Subcutaneous abdominal adipose tissue (tissue), 5 donors: Measurements from ENCODE around the gene ROBO1.

ENCODE experiments used
- H3K27ac ChIP-seq: one replicate; pipeline ENCODE4 v1.7.0; 2013; ENCODE audit warnings: low read depth, mild to moderate bottlenecking, inconsistent platforms, low read length, moderate library complexity
- H3K27me3 ChIP-seq, 5 donors: one replicate each; pipeline ENCODE4 v1.7.0; 2013; ENCODE audit warnings: low read length in 5 of 5, inconsistent platforms in 1 of 5; ENCODE audit not compliant: control insufficient read depth in 5 of 5, insufficient read depth in 4 of 5
- H3K36me3 ChIP-seq, 5 donors: one replicate each; pipeline ENCODE4 v1.7.0; 2013; ENCODE audit warnings: low read length in 5 of 5; ENCODE audit not compliant: control insufficient read depth in 5 of 5, insufficient read depth in 5 of 5
- H3K4me1 ChIP-seq, 5 donors: one replicate each; pipeline ENCODE4 v1.7.0; 2013; ENCODE audit warnings: low read length in 5 of 5, mild to moderate bottlenecking in 3 of 5, moderate library complexity in 1 of 5; ENCODE audit not compliant: control insufficient read depth in 5 of 5, insufficient read depth in 5 of 5
- H3K4me3 ChIP-seq, 5 donors: one replicate each; pipeline ENCODE4 v1.7.0; 2013; ENCODE audit warnings: low read length in 5 of 5, low read depth in 1 of 5
- H3K9ac ChIP-seq, 5 donors: one replicate each; pipeline ENCODE4 v1.7.0; 2013; ENCODE audit warnings: low read length in 5 of 5, mild to moderate bottlenecking in 4 of 5, moderate library complexity in 3 of 5
- H3K9me3 ChIP-seq, 5 donors: one replicate each; pipeline ENCODE4 v1.7.0; 2013; ENCODE audit warnings: low read length in 5 of 5; ENCODE audit not compliant: control insufficient read depth in 5 of 5
- donor health status: healthy.
- donor health status: healthy.
- donor health status: healthy.
- donor health status: healthy.
- donor health status: healthy.

Gene ROBO1

DNA sequence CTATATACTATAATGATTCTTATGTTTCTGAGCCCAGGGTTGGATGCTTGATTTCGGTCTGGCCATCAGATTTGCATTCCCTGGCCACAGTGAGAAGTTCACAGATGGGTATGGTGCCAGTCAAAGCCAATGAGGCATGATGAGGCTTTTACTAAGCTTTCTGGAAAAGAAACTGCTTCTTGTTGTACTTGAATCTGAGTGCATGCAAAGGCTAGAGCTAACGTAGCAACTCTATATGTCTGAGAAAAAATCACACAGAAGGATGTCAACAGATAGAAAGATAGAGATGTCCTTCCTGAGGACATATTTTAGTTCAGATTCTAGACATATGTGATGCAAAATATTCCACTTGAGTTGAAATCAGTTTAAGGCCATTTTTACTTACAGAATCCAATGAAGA is 608.1 kb downstream of the ROBO1 start:
- Histone ChIP-seq H3K4me3 (no peak overlapping the region), H3K4me1 (no peaks in the 10 kb centered on the region), H3K9ac (no peak overlapping the region), H3K27ac (no peak overlapping the region), H3K36me3 (no peaks in the 10 kb centered on the region), H3K9me3 (no peaks in the 10 kb centered on the region), H3K27me3 (no peaks in the 10 kb centered on the region)

DNA sequence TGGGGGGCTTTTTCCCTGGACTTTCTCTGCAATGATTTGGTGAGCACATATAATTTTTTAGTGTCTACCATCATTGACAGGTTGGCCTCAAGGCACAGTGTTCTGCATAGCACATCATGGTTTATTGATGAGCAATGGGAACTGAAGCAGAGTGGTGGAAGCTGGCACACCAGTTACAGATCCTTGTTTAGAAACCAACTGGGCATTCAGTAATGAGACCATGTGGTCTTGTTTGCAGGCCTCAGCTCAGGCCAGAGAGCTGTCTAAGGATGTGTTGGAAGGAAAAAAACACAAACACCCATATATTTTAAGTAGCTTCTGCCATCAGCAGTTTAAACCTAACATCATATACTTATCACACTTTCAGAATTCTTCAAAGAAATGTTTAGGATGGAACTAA is 610.6 kb downstream of the ROBO1 start:
- Histone ChIP-seq H3K4me3 (no peak overlapping the region), H3K4me1 (no peaks in the 10 kb centered on the region), H3K9me3 (no peaks in the 10 kb centered on the region), H3K27ac (no peak overlapping the region), H3K36me3 (no peaks in the 10 kb centered on the region), H3K27me3 (no peaks in the 10 kb centered on the region), H3K9ac (no peak overlapping the region)

DNA sequence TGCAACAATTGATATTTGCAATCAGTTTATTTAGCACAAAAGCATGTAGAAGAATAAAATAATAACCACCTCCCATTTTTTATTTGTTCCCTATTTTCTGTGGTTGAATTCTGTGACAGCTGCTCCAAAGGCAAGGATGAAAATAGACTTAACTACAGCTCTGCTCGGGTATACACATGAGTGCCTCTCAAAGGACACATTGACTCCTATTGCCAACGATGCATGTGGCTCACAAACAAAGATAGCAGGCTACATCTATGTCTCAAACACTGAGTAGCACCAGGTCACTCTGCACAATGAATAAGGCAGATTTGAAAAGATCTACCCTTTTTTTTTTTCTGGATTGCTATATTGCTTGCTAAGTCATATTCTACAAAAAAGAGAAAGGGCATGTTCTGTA is 612.9 kb downstream of the ROBO1 start:
- Histone ChIP-seq H3K4me1 (no peaks in the 10 kb centered on the region), H3K27ac (no peak overlapping the region), H3K9ac (no peak overlapping the region), H3K27me3 (no peaks in the 10 kb centered on the region), H3K4me3 (no peak overlapping the region), H3K9me3 (no peaks in the 10 kb centered on the region), H3K36me3 (no peaks in the 10 kb centered on the region)

DNA sequence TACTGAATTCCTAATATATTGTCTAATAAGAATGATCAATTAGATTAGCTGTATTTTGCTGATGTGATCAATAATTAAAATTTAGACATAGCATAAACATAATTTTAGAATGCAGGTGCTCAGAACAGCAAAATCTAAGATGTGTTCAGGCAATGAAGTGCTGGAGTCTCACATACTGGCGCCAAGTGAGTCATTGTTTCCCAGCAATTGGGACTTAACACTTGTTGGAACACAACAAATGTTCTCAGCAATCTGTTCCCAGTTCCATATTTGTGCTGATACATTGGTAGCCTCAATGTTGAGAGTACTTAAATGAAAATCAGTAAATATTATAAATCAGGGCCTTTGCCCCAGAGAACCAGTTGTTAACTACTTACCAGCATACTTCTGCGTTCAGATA is 619.0 kb downstream of the ROBO1 start:
- Histone ChIP-seq H3K27ac (no peak overlapping the region), H3K9ac (no peak overlapping the region)

DNA sequence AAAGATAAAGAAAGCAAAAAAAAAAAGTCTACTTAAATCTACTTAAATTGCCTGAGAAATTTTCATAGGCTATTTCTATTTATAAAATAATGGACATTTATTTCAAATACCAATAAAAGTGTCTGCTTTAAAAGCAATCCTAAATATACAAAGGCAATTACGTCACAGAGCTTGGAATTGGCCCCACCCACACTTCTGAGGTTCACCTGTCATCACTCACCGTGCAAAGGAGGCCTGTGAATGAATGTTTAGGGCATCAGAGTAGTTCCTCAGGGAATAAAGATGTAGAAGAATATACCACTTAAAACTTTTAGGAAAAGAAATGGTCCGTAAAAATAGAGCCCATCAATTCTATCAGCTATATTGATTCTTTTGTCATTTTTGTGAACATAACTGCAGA is 621.8 kb downstream of the ROBO1 start:
- Histone ChIP-seq H3K27ac (no peak overlapping the region), H3K9me3 (no peaks in the 10 kb centered on the region), H3K4me3 (no peak overlapping the region), H3K27me3 (no peaks in the 10 kb centered on the region), H3K4me1 (no peaks in the 10 kb centered on the region), H3K9ac (no peak overlapping the region), H3K36me3 (no peaks in the 10 kb centered on the region)

More for the DNA sequence above, 619.0 kb downstream of the ROBO1 start:
- Histone ChIP-seq H3K36me3 (no peaks in the 10 kb centered on the region), H3K27me3 (no peaks in the 10 kb centered on the region), H3K4me1 (no peaks in the 10 kb centered on the region), H3K4me3 (no peak overlapping the region), H3K9me3 (no peaks in the 10 kb centered on the region)

DNA sequence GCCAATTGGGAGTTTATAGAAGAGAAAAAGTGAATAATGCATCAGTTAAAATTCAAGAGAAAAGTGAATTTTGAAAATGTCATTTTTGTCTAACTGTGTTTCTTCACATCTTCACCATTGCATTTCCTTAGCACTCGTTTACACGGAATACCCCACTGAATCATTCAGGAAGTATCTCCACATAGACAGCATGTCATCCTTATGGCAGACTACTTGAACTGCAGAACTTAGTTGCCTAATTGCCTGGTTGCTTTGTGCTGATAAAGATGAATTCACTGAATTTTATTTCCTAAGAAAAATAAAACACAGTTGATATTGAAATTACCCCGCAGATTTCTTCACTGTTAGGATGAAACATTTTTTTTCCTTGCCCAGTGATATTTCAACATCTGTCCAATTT is 627.1 kb downstream of the ROBO1 start:
- no peaks in the 10 kb centered on the region for H3K9me3 ChIP-seq
- H3K36me3 ChIP-seq, result no peaks in the 10 kb centered on the region
- H3K4me3 ChIP-seq, result no peak overlapping the region

DNA sequence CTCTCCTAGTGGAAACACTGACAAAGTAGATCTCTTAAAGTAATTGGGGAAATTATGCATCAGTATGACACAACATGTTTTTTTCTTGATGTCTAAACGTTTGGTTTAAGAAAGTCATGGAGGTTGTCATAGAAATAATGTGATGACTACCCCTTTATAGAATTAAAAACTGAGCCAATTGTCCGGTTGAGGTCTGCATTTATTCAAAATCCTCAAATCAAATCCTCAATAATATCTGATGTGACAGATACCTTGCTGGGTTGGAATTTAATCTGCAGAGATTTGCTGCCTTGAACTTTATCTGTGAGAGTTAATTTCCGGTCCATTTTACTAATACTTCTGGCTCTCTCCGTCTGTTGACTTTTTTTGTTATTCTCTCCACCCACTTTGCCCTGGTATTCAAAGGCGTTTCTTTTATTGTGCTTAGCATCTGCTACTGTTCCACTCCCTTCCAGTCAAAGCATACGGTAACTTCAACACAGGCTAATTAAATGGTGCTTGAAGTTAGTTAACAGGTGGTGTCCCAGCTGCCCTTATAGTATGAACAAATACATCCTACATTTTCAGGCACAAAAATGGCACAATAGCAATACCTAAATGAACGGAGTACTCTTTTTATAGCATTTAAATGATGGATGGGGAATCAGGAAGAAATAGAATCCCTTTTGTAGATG is 628.3 kb downstream of the ROBO1 start:
- no peak overlapping the region for H3K27ac ChIP-seq
- H3K9me3 ChIP-seq, result no peaks in the 10 kb centered on the region
- H3K27me3 ChIP-seq, result no peaks in the 10 kb centered on the region
- no peak overlapping the region for H3K9ac ChIP-seq
- no peaks in the 10 kb centered on the region for H3K4me1 ChIP-seq
- H3K36me3 ChIP-seq, result no peaks in the 10 kb centered on the region
- H3K4me3 ChIP-seq, result no peak overlapping the region

More for the DNA sequence above, 627.1 kb downstream of the ROBO1 start:
- H3K4me1 ChIP-seq, result no peaks in the 10 kb centered on the region
- no peak overlapping the region for H3K27ac ChIP-seq
- H3K9ac ChIP-seq, result no peak overlapping the region
- H3K27me3 ChIP-seq, result no peaks in the 10 kb centered on the region

DNA sequence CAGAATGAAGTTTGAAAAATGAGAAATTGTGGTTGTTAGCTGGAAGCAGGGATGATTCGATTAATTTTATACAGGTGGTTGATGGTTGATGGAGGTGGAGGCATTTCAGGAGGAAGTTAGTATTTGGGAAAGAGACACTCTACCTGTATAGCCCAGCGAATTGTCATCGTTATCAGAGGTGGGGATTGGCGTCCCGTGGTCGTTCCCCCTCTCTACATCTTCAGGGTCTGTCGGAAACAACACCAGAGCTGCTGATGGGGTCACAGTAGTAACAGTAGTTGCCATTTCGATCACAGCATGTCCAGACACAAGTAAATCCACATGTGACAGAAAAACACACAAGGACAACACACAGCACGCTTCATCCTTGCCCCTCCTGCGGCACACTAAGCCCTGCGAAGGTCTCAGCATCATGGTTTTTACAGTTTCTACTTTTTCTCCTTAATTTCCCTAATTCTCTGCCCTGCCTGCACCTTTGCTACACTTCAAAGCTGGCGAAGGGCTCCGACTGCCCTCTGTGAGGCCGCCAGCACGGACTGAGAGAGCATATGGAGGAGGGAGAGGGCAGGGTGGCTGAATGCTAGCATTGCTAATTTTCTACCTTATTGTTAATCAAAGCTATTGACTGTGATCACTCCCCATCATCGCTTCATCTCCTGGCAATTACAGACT is 642.3 kb downstream of the ROBO1 start:
- peaks cover 0 to 3% (median 0%) of the 10 kb centered on the region in 5 donors for H3K9me3 ChIP-seq
- no peaks in the 10 kb centered on the region for H3K36me3 ChIP-seq
- H3K4me3 ChIP-seq, result no peak overlapping the region
- H3K27ac ChIP-seq, result no peak overlapping the region
- H3K4me1 ChIP-seq, result no peaks in the 10 kb centered on the region
- no peaks in the 10 kb centered on the region for H3K27me3 ChIP-seq
- no peak overlapping the region for H3K9ac ChIP-seq

DNA sequence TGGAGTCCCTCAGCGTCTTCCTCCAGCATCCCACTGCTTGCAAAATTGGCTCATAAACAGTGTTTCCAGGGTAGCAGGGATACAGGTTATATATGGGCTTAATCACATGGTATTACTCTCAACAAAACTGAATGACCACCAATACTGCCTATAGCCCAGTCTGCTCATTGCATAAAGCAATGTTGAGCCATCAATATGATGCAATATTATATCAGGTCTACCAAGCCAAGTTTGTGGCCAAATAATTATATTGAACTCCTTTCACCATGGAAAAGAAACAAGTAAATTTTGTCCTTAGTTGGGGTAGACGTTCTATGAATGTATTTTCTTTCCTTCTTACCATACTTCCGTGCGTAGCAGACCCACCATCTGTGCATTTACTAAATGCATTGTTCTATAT is 652.3 kb downstream of the ROBO1 start:
- no peak overlapping the region for H3K27ac ChIP-seq
- H3K4me3 ChIP-seq, result no peak overlapping the region
- no peak overlapping the region for H3K9ac ChIP-seq
- H3K9me3 ChIP-seq, result no peaks in the 10 kb centered on the region
- H3K4me1 ChIP-seq, result no peaks in the 10 kb centered on the region
- no peaks in the 10 kb centered on the region for H3K36me3 ChIP-seq
- H3K27me3 ChIP-seq, result no peaks in the 10 kb centered on the region

DNA sequence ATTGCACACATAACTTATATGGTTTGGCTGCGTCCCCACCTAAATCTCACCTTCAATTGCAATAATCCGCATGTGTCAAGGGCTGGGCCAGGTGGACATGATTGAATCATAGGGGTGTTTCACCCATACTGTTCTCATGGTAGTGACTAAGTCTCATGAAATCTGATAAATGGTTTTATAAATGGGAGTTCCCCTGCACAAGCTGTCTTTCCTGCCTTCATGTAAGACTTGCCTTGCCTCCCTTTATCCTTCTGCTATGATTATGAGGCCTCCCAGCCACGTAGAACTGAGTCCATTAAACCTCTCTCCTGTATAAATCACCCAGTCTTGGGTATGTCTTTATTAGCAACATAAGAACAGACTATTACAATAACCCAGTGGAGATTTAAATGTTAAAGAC is 653.9 kb downstream of the ROBO1 start:
- no peak overlapping the region for H3K27ac ChIP-seq
- no peaks in the 10 kb centered on the region for H3K9me3 ChIP-seq
- H3K27me3 ChIP-seq, result no peaks in the 10 kb centered on the region
- no peaks in the 10 kb centered on the region for H3K4me1 ChIP-seq
- no peaks in the 10 kb centered on the region for H3K36me3 ChIP-seq
- H3K4me3 ChIP-seq, result no peak overlapping the region
- no peak overlapping the region for H3K9ac ChIP-seq
